GM21360 (cell line): Measurements from ENCODE around the gene AOX1.
"Not testable (repeated sequence)": the region's sequence is repeated elsewhere in the genome, so short reads cannot be mapped to it uniquely, and the experiment has no call there.

Experiments
- ATAC-seq: cut with Tn5 transposase; IDR thresholded peaks from one replicate; pipeline ENCODE4 v1.9.1; 2021; ENCODE audit warnings: mild to moderate bottlenecking, moderate library complexity; ENCODE audit not compliant: unreplicated experiment

Gene AOX1

DNA sequence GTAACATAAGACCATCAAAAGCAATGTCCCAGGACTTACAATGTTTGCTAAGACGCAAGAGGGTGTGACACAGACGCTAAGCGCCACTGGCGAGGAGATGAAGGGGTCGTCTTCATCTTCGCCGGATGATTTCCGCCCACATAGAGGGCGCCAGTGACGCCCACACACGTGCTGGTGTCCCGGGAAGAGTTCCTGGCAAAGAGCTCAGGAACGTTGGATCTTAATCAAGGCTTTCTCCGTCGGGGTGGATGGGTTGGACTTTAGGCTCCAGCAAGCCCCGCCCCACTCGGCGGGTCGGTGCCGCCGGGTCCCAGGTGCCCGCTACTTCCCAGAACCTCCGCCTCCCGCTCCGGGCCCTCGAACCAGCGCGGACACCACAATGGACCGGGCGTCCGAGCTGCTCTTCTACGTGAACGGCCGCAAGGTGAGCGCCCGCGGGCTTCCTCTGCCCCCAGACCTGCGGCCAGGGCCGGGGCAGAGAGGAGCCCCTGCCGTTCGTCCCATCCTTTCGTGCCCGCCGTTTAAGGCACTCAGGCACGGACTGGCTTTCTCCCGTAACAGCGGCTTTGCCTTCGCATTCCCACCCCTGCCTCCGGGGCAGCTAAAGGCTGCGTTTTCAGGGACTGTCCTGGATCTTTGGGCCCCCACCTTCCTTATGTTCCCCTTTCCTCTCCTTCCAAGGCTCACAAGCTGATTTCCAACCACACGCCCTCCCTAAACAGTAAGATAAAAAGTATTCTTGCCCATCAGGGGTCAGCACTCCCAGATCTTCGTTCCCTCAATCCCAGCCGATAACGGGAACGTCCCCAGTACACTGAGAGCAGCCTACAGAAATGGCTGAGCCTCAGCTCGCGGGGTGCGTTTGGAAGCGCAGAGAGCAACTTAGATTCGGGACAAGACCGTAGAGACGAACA is at the start of gene AOX1:
Gene AOX1, plus strand, starts transcription at position 285 of the 914 bp plus-strand sequence. Its CDS starts 95 bp downstream, at position 380.
- no peak for ATAC-seq

DNA sequence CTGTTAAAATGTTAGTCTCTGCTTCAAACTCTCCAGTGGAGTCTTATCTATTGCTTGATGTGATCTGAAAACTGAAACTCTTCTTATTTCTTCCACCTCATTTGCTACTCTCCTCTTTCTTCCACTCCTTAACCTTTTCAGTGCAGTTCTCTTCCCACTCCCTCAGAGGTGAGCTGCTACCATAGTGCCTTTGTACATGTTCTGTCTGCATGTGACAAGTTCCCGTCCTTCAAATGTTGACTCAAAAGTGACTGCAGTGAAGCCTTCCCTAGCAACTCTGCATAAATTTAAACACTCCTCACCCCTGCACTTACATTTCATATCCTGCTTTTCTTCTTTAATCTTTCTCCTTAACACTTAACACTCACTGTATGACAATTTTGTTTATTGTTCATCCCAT is 47.7 kb upstream of the AOX1 start:
- no peak for ATAC-seq

DNA sequence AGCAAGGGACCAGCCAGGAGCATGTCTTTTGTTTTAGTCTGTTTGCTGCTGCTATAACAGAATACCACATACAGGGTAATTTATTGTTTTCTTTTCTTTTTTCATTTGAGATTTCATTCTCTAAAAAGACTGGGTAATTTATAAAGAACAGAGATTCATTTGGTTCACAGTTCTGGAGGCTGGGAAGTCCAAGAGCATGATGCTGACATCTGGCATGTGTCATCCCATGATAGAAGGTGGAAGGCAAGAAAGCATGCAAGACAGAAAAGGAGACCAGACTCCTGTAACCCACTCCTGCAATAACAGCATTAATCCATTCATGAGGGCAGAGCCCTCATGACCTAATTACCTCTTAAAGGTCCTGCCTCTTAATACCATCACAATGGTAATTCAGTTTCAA is 45.0 kb upstream of the AOX1 start:
- no peak for ATAC-seq

DNA sequence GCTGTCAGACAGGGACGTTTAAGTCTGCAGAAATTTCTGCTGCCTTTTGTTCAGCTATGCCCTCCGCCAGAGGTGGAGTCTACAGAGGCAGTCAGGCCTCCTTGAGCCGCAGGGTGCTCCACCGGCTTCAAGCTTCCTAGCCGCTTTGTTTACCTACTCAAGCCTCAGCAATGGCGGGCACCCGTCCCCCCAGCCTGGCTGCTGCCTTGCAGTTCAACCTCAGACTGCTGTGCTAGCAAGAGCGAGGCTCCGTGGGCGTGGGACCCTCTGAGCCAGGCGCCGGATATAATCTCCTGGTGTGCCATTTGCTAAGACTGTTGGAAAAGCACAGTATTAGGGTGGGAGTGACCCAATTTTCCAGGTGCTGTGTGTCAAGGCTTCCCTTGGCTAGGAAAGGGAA is 19.2 kb upstream of the AOX1 start:
- not testable (repeated sequence) for ATAC-seq

DNA sequence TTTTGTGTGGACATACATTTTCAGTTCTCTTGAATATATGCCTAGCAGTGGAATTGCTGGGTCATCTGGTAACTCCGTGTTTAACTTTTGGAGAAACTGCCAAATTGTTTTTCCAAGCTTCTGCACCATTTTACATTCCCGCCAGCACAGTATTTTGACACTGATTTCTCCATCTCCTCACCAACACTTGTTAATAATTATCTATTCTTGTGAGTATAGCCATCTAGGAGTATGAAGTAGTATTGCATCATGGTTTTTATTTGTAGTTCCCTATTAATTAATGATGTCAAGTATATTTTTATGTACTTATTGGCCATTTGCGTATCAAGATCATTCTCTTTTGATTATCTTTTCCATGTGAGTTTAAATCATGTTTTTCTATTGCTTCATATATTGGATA is 17.9 kb upstream of the AOX1 start:
- ATAC-seq = no peak

DNA sequence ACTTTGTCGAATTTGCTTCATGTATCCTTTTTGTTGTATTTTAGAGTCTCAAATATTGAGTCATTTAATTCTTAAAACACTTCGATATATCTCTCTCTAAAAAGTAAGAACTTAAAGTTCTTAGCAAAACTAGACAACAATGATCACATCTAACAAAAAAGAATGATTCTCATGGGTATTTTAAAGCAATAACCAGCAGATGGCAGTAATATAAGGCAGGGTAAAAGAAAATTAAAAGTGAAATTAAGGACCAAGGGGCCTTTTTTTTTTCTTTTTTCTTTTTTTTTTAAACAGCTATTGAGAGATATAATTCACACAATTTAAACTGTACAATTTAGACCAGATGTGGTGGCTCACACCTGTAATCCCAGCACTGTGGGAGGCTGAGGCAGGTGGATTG is 9.9 kb upstream of the AOX1 start:
- ATAC-seq = no peak

DNA sequence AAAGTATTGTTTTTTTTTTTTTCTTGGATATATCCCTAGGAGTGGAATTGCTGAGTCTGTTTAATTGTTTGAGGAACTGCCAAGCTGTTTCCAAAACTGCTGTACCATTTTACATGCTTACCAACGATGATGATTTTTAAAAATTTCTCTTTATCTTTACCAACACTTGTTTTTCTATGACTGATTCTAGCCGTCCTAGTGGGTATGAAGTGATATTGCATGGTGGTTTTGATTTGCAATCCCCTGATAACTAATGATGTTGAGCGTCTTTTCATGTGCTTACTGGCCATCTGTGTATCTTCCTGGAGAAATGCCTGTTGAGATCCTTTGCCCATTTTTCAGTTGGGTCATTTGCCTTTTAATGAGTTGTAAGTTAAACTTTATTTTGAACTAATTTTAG is 8.8 kb upstream of the AOX1 start:
- ATAC-seq = no peak

DNA sequence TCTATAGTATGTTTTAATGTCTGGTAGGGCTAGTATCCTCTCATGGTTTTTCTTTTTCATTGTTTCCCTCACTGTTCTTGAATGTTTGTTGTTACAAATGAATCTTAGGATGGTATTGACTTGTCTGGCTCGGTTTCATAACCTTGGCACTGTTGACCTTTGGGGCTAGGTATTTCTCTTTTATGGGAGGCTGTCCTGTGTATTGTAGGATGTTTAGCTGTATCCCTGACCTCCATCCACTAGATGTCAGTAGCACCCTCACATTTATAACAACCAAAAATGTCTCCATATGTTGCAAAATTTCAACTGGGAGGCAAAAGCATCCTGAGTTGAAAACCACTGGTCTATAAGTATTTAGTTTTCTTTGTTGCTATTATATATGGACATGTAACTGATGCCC is 7.0 kb upstream of the AOX1 start:
- no peak for ATAC-seq

DNA sequence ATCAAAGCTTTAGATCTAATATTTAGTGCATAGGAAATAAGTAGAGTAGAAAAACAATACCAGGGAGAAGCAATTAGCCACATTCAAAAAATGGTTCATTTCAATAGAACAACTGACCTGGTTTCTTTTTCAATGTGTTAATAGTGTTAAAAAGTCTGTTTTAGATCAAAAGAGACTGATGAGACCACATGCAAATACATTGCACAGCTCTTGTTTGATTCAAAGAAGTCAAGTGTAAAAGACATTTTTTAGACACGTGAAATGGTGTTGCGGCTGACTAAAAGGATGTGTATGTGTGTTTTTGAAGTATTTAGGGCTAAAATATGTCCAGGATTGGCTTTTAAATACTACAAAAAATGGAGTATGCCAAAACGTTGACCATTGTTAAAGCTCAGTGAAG is 1.2 kb upstream of the AOX1 start:
- ATAC-seq = no peak

DNA sequence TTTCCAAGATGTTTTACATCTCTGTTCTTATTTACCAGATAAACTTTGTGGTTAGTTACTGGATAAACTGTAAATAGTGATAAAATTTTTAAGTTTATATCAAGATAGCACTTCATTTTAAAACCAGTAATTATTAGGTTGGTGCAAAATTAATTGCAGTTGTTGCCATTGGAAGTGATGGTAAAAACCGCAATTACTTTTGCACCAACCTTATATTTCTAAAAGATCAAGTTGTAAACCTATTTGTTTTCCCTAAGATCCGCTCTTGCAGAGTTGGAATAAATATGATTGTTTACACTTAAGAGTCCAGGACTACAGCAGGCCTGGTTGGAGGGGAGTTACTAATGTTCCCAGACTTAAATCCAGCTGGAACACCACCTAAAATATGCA is 479 bp upstream of the AOX1 start:
- ATAC-seq = no peak

DNA sequence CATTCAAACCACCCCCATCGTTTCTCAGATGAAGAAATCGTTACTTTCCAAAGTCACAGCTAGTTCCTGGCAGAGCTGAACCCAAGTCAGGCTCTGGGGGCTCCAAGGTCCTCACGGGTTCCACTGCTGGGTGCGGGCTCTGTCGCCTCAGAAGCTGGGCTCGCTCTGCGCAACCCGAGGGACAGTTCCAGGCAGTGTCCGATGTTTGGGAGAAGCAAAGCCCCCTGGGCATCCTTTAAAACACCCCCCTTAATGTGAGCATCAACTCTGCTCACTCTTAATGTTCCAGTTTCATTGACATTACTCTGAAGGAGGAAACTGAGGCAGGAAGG is 796 bp downstream of the AOX1 start:
- no peak for ATAC-seq

DNA sequence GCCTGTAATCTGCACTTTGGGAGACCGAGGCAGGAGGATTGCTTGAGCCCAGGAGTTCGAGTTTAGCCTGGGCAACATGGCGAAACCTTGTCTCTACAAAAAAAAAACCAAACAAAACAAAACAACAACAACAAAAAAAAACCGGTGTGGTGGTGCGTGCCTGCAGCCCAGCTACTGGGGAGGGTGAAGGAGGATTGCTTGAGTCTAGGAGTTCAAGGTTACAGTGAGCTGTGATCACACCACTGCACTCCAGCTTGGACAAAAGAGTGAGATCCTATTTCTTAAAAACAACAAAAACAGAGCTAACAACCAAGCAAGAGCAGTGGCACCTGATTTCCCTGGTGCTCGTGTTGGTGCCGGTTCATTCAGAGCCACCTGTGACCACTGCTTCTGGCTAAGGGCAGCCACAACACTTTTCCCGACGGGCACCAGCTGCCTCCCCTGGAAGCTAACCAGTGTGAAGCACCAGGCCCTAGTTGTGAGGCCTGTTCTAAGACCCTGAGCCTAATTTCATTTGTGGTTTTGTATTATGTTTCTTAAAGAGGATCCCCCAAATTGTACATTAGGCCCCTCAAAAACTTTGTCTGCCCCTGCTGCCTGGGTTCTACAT is 1.3 kb downstream of the AOX1 start:
- no peak for ATAC-seq

DNA sequence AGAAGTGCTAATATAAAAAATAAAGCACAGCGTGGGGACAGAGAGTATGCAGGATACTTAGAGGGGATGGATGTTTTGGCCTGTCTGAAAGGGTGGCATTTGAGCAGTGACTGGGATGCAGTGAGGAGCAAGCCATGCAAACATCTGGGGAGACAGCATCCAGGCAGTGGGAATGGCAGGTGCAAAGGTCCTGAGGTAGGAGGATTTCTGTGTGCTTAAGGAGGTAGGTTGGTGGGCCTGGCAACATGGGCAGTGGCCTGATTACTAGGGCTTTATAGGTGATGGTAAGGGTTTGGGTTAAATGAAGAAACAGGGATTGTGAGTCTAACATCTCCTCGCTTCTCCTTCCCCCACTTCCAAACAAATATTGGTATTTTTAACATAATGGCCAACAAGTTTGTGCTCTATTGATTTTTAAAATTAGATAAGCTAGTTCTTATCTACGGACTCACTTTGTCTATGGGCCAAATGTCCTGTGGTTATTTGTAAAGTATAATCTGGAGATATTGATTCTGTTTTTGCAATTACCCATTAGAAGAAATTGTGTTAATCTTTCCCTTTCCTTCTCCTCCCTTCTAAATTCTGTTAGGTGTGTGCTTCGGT is 2.4 kb downstream of the AOX1 start:
- no peak for ATAC-seq

DNA sequence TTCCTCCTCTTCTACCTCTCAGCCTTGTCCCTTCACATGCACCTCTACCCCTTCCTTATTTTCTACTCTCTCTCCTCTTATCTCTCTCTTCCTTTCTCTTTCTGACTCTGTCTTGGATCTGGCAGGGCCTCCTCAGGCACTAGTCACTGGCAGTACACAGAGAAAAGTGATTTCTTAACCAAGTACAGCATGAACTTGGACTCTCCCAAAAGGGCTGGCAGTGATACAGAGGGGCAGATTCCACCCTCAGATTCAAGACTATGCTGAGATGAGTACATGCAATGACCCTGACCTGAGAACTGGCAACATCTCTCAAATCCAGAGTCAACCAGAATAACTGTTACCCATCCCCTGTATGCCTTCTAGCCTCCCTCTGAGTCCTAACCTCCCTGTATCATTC is 4.3 kb downstream of the AOX1 start:
- no peak for ATAC-seq

DNA sequence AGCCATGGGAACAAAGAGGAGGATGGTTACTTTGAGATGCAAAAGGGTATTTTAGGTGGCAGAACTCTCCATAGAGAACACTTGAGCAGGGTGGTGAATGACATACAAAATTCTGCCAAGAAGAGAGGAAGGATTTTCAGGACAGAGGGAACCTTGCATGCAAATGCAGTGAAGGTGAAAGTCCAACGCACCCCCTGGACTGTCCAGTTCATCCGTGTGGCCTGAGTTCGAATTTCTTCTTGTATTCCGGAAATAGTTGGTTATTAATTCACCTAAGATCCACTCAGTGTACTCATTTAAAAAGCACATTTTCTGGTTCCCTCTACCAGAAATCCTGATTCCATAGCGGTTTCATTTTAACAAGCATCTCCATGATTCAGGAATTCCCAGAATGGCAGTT is 5.5 kb downstream of the AOX1 start:
- ATAC-seq = no peak

DNA sequence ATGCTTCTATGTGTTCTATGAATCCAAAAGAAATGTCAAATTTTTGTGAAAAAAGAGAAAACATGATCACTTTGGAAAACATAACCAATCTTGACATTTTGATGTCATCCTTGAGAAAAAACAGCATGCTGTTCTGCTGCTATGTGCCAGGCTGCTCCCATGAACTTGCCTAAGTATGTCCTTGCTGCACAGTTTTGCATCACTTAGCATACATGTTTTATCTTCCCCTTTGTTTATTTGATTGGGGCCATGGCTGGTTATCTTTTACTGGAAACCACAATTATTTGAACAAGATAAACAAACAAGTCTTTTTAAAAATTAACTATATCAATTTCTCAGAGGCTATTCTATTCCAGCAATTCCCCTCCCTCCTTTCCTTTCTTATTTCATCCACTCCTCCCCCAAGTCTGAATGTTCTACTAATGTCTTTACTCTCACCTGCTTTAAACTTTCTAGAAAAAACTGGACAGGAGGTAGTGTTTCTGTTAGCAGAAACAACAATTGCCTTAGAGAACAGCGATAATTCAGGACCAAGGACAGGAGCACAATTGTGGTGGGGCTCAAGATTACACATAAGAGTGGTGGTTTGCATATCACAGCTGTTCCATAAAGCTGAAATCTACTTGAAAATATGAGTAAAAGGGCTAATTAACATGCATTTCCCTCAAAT is 6.7 kb downstream of the AOX1 start:
- ATAC-seq = no peak

DNA sequence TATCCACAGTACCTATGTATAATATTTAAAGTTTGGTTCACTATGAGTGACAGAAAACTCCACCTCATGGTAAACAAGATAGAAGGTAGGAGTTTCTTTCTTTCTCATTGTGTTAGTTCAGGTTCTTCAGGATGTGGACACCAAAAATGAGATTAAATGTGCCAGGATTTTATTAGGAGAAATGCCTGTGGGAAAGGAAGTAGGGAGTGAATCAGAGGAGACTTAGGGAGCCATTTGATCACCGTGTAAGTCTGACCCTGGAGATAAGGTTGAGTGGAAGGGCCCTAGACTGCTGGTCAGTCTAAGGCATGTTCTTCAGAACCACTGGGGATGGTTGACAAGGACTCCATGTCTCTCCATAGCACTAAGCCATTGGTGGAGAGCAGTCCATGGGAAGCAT is 8.1 kb downstream of the AOX1 start:
- ATAC-seq = no peak

DNA sequence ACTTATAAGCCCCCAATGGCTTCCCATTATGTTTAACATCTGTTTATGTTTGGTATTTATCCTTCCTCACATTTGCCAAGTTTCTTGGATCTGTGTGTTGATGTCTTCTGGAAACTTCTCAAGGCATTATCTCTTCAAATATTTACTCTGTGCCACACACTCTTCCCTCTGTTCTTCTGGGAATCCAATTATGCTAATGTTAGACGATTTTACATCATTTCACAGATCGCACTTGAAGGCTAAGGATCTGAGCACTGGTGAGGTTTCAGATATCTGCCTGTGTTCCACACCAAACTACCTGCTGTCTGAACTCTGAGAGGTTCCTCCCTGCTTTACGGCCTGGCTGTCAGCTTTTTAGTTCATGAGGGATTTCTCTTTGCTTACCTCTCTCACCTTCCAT is 10.1 kb downstream of the AOX1 start:
- ATAC-seq = no peak

DNA sequence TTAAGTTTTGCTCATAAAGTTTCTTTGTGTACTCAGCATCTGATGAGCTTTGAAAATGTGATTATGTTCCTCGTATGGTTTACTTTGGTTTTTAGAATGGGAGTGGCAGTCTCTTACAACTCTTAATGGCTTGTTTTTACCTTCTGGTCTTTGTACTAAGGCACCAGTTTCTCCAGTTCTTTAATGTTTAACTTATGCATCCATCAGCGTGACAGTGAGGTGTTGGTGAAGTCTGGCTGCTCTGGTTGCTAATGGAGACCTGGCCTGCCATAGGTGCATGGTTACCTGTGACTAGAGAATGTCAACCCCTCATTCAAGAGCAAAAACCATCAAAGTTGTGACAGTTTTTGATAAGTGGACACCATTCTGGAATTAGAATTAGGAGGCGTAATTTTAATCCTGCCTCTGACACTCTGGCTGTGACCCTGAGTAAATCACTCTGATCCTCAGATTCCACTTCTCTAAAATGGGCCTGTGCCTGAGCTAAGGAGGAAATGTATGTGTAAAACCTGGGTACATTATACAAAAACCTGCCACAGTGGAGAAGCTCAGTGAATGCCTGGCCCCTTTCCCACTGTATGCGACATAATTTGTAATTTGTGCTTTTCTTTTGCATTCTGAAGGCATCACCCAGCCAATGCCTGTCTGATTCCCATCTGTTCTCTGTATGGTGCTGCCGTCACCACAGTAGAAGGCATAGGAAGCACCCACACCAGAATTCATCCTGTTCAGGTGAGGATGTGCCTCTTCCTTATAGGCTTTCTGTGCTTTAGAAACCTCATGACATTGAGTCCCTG is 11.2 kb downstream of the AOX1 start:
- no peak for ATAC-seq

DNA sequence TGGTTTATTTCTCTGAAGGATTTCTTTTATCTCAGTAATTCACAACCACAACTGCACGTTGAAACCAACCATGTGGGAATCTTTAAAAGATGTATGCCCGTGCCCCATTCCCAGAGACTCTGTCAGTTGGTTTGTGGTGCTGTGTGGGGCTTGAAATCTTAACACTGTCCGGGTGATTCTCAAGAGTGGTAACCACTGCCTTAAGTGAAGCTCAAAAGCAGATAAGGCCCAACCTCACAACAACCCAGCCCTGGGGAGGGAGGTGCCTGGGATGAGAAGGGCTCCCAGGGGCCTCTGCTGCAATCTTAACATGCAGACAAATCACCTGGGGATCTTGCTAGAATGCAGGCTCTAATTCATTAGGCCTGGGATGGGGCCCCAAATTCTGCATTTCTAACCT is 13.4 kb downstream of the AOX1 start:
- no peak for ATAC-seq
